ENCODE data around the gene C1QTNF9B. TPM values are rescaled to one million over a fixed set of nuclear protein-coding genes. Genes with fewer than 3 reads are reported as not detected.

Gene C1QTNF9B
- total RNA-seq (2022; extraction: Qiagen RNA extraction; ENCODE audit: low read depth), result not detected in 5 replicates

GRCh38 chr13:23897452-23897919, at the start of gene C1QTNF9B:
Gene C1QTNF9B, minus strand, starts transcription at chr13:23897502.

GRCh38 chr13:23888658-23889614, 8.4 kb downstream of the C1QTNF9B start, which contains the start of gene MIPEP:
Gene MIPEP, minus strand, starts transcription at chr13:23889400. Its CDS starts 80 bp downstream, at chr13:23889320.

Other genes starting within 250 kb of the C1QTNF9B start
- gene MIPEP, start 8.1 kb downstream of the C1QTNF9B start, total RNA-seq (2022; extraction: Qiagen RNA extraction; ENCODE audit: low read depth), result 16.7 to 29.0 TPM (median 26.2 TPM) in 5 replicates

All from A549 treated with ZK216348 at 1 μM for 4 hours (cell line).